DND-41 (cell line): ENCODE data around the gene LRRC61.

Experiments
- EZH2 ChIP-seq: IDR thresholded peaks from 3 replicates; pipeline ENCODE4 v1.6.1; 2012; ENCODE audit warnings: borderline replicate concordance, low read depth, mild to moderate bottlenecking, moderate library complexity, low read length, inconsistent platforms; ENCODE audit not compliant: severe bottlenecking
- TF ChIP-seq, protein P1 (sequence below): IDR thresholded peaks from 2 replicates; pipeline ENCODE4 v1.5.1; 2012; ENCODE audit warnings: borderline replicate concordance, low read length, moderate library complexity, mild to moderate bottlenecking; ENCODE audit not compliant: poor library complexity, severe bottlenecking; ENCODE audit errors: extremely low read depth

DNA sequence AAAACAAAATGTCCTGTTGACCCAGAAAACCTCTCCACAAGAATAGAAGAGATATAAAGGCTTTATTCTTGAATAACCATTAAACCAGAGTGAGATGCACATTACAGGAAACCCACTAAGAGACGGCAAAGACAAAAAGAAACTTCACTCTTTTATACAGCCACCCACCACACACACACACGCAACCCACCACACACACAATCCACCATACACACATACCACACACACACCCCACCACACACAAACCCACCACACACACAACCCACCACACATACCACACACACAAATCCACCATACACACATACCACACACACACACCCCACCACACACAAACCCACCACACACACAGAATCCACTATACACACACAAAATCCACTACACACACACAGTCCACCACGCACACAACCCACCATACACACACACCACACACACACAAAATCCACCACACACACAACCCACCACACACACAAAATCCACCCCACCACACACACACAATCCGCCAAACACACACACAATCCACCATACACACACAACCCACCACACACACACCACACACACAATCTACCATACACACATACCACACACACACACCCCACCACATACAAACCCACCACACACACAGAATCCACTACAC, 36.0 kb downstream of the LRRC61 start:
- TF ChIP-seq, protein P1, sequence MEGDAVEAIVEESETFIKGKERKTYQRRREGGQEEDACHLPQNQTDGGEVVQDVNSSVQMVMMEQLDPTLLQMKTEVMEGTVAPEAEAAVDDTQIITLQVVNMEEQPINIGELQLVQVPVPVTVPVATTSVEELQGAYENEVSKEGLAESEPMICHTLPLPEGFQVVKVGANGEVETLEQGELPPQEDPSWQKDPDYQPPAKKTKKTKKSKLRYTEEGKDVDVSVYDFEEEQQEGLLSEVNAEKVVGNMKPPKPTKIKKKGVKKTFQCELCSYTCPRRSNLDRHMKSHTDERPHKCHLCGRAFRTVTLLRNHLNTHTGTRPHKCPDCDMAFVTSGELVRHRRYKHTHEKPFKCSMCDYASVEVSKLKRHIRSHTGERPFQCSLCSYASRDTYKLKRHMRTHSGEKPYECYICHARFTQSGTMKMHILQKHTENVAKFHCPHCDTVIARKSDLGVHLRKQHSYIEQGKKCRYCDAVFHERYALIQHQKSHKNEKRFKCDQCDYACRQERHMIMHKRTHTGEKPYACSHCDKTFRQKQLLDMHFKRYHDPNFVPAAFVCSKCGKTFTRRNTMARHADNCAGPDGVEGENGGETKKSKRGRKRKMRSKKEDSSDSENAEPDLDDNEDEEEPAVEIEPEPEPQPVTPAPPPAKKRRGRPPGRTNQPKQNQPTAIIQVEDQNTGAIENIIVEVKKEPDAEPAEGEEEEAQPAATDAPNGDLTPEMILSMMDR = no peak
- no peak for TF ChIP-seq EZH2
